Measurements from ENCODE around the gene UTP15.
A peak's percentile ranks its signal among the peaks of the same experiment; 100 is the strongest.

UTP15 gene

GRCh38 chr5:73596705-73597328 lies 31.3 kb downstream of the UTP15 start:
- DNase-seq: peak; percentile 50 to 64
- TF ChIP-seq POLR2A (IDR thresholded peaks at IDR 0.05; ENCODE audit: low read length) (no peak), GATA1 (IDR thresholded peaks at IDR 0.05; ENCODE audit: low read depth, low read length) (no peak)

DNA sequence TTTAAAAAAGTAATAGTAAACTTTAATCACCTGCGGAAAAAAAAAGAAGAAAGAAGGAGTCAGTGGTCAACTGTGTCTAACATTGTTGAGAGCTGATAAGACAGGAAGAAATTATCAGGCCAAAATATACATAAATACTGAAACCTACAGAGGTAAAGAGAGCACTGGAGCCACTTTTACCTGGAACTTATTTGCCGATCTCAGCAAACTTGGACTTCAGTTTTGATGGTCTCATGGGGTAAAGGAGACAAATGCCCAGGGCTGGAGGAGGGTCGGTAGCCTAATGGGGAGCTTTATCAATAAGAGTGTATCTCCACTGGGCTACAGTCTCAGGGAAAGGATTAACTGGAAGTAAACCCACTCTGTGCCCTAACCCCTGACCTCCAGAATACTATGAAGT lies 33.8 kb downstream of the UTP15 start:
- DNase-seq: no peak
- no peak for TF ChIP-seq GATA1 (IDR thresholded peaks at IDR 0.05; ENCODE audit: low read depth, low read length)
- TF ChIP-seq POLR2A (IDR thresholded peaks at IDR 0.05; ENCODE audit: low read length): no peak

GRCh38 chr5:73603998-73604397 lies 38.5 kb downstream of the UTP15 start:
- TF ChIP-seq POLR2A (IDR thresholded peaks at IDR 0.05; ENCODE audit: low read length) (no peak), GATA1 (IDR thresholded peaks at IDR 0.05; ENCODE audit: low read depth, low read length) (no peak)
- DNase-seq: no peak

- TF ChIP-seq POLR2A (IDR thresholded peaks at IDR 0.05; ENCODE audit: low read length): no peak
- TF ChIP-seq GATA1 (IDR thresholded peaks at IDR 0.05; ENCODE audit: low read depth, low read length): no peak
- no peak for DNase-seq
Measured at GRCh38 chr5:73605223-73606087, 39.9 kb downstream of the UTP15 start.

- DNase-seq: no peak
- TF ChIP-seq POLR2A (IDR thresholded peaks at IDR 0.05; ENCODE audit: low read length) (no peak), GATA1 (IDR thresholded peaks at IDR 0.05; ENCODE audit: low read depth, low read length) (no peak)
Measured at GRCh38 chr5:73606206-73606753, 40.7 kb downstream of the UTP15 start.

DNA sequence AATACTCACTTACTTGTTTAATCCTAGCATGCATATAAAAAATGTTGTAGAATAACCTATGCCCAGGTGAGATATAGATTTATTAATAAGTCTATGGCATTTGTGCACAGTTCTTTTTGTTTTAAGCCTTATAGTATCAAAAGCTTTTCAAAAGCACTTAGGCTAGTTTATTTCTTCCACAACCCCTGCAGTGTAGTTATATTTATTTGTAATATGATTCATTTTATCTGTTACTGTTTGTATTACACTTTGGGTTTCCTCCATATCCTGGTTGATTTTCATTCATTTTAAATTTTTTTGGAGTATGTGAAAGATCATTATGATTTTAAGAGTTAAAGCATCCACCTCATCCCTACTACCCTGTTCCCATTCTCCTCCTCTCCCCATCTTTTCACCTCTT lies 41.7 kb downstream of the UTP15 start:
- no peak for TF ChIP-seq GATA1 (IDR thresholded peaks at IDR 0.05; ENCODE audit: low read depth, low read length)
- no peak for TF ChIP-seq POLR2A (IDR thresholded peaks at IDR 0.05; ENCODE audit: low read length)
- no peak for DNase-seq

DNA sequence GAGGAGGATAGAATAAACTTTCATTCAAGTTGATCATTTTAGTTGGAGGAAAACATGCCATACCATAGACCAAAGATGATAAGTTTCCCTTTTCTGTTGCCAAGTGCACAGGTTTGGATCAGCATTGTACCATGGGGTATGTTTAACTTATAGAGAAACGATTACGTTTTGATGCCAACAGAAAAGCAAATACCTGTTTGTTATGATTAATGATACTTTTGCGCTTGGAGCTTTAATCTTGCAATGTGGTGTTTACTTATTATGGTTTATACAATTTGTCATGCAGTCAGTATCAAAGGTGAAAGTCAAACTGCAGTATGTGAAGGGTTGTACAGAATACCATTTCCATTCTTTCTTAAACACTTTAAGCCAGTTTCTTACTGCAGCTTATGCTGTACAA lies 47.3 kb downstream of the UTP15 start:
- TF ChIP-seq POLR2A (IDR thresholded peaks at IDR 0.05; ENCODE audit: low read length): no peak
- TF ChIP-seq GATA1 (IDR thresholded peaks at IDR 0.05; ENCODE audit: low read depth, low read length): no peak
- no peak for DNase-seq

GRCh38 chr5:73615085-73615484 lies 49.5 kb downstream of the UTP15 start:
- DNase-seq: no peak
- TF ChIP-seq POLR2A (IDR thresholded peaks at IDR 0.05; ENCODE audit: low read length): no peak
- TF ChIP-seq GATA1 (IDR thresholded peaks at IDR 0.05; ENCODE audit: low read depth, low read length): no peak

GRCh38 chr5:73615947-73616346 lies 50.4 kb downstream of the UTP15 start:
- DNase-seq: no peak
- no peak for TF ChIP-seq GATA1 (IDR thresholded peaks at IDR 0.05; ENCODE audit: low read depth, low read length)
- TF ChIP-seq POLR2A (IDR thresholded peaks at IDR 0.05; ENCODE audit: low read length): no peak

DNA sequence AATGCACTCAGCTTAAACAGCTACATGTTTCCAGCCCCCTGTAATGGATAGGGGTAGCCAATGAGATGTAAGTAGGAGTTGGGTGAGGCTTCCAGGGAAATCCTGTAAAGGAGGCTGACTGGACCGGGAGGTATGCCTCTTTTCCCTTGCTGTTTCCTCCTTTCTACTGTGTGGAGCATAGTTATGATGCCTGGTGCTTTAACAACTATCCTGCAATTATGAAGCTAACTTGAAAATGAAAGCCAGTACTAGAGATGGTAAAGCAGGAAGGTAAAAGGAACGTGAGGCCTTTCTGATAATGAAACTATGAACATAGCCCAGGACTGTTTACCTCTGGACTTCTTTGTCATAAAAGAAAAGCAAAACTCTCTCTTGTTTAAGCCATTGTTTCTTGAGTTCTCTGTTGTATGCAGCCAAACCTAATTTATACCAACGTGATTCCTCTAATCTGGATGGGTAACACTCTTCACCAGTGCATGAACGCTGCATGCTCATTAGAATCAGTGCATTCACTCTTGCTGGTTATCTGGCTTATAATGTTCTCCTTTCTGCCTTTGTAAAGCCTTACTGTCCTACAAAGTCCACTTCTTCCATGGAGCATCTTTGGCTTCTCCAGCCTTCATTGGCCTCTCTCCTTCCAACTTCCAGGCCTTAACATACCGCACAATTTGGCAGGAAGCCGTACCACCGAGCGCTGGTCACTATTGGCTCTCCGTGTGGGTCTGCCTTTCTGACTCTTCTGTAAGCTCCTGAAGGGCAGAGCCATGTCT lies 52.2 kb downstream of the UTP15 start:
- no peak for DNase-seq
- no peak for TF ChIP-seq POLR2A (IDR thresholded peaks at IDR 0.05; ENCODE audit: low read length)
- no peak for TF ChIP-seq GATA1 (IDR thresholded peaks at IDR 0.05; ENCODE audit: low read depth, low read length)

- no peak for DNase-seq
- TF ChIP-seq GATA1 (IDR thresholded peaks at IDR 0.05; ENCODE audit: low read depth, low read length) (no peak), POLR2A (IDR thresholded peaks at IDR 0.05; ENCODE audit: low read length) (no peak)
Measured at GRCh38 chr5:73619606-73620333, 54.2 kb downstream of the UTP15 start.

- no peak for DNase-seq
- TF ChIP-seq GATA1 (IDR thresholded peaks at IDR 0.05; ENCODE audit: low read depth, low read length) (no peak), POLR2A (IDR thresholded peaks at IDR 0.05; ENCODE audit: low read length) (no peak)
Measured at GRCh38 chr5:73620334-73620687, 54.8 kb downstream of the UTP15 start.

- no peak for DNase-seq
- TF ChIP-seq GATA1 (IDR thresholded peaks at IDR 0.05; ENCODE audit: low read depth, low read length): no peak
- no peak for TF ChIP-seq POLR2A (IDR thresholded peaks at IDR 0.05; ENCODE audit: low read length)
Measured at GRCh38 chr5:73623060-73623459, 57.5 kb downstream of the UTP15 start.
